TTC549 (cell line): ENCODE data around the gene COL18A1.
"Not testable (repeated sequence)": the region's sequence is repeated elsewhere in the genome, so short reads cannot be mapped to it uniquely, and the experiment has no call there.

Source experiments
- FAIRE-seq: peaks from 2 replicates; lab custom pipeline; 2012; peaks lifted over from hg19 to GRCh38; lab: Jason Lieb, UNC

Gene COL18A1

GRCh38 chr21:45548711-45549491 is 143.9 kb downstream of the COL18A1 start:
- no peak for FAIRE-seq

GRCh38 chr21:45549626-45550463 is 144.9 kb downstream of the COL18A1 start:
- no peak for FAIRE-seq

- FAIRE-seq: no peak
Observed at GRCh38 chr21:45550522-45551210, 145.7 kb downstream of the COL18A1 start.

- no peak for FAIRE-seq
Observed at GRCh38 chr21:45551316-45551715, 146.4 kb downstream of the COL18A1 start.

- no peak for FAIRE-seq
Observed at GRCh38 chr21:45551783-45552695, 147.1 kb downstream of the COL18A1 start.

GRCh38 chr21:45552696-45553391 is 147.9 kb downstream of the COL18A1 start:
- FAIRE-seq: no peak

GRCh38 chr21:45554477-45555175 is 149.7 kb downstream of the COL18A1 start:
- FAIRE-seq: no peak

GRCh38 chr21:45555251-45555556 is 150.2 kb downstream of the COL18A1 start:
- FAIRE-seq: no peak

- no peak for FAIRE-seq
Observed at GRCh38 chr21:45555557-45556301, 150.8 kb downstream of the COL18A1 start.

- FAIRE-seq: no peak
Observed at GRCh38 chr21:45556302-45556644, 151.3 kb downstream of the COL18A1 start.

GRCh38 chr21:45556645-45557615 is 152.0 kb downstream of the COL18A1 start:
- FAIRE-seq: no peak

GRCh38 chr21:45557616-45558043 is 152.7 kb downstream of the COL18A1 start:
- FAIRE-seq: no peak

GRCh38 chr21:45558044-45558721 is 153.2 kb downstream of the COL18A1 start:
- FAIRE-seq: no peak

GRCh38 chr21:45559216-45560105 is 154.5 kb downstream of the COL18A1 start:
- no peak for FAIRE-seq

- no peak for FAIRE-seq
Observed at GRCh38 chr21:45560106-45561021, 155.4 kb downstream of the COL18A1 start.

GRCh38 chr21:45561241-45561640 is 156.3 kb downstream of the COL18A1 start:
- FAIRE-seq: not testable (repeated sequence)
